Smooth muscle cell (in vitro differentiated cells): ENCODE measurements around the gene EFNB2. TPM values are rescaled to one million over a fixed set of nuclear protein-coding genes. Genes with fewer than 3 reads are reported as not detected.
A peak's percentile ranks its signal among the peaks of the same experiment; 100 is the strongest.

Experiments used
- DNase-seq: peaks from one replicate; lab custom pipeline; 2025; ENCODE audit not compliant: unreplicated experiment; lab: John Stamatoyannopoulos, UW
- H2AFZ ChIP-seq: fragments of 200-600 bp; sonication (generic); 2 replicates; pipeline ENCODE4 v1.6.0; 2016; ENCODE audit warnings: antibody characterized with exemption, low read depth, mild to moderate bottlenecking
- H3F3A ChIP-seq: fragments of 200-600 bp; sonication (generic); 2 replicates; pipeline ENCODE4 v1.6.0; 2017; ENCODE audit warnings: antibody characterized with exemption, low read depth
- H3K27ac ChIP-seq: fragments of 200-600 bp; sonication (generic); 2 replicates; pipeline ENCODE4 v1.5.1; 2016; ENCODE audit warnings: low read depth, mild to moderate bottlenecking
- H3K27me3 ChIP-seq: fragments of 200-600 bp; sonication (generic); 2 replicates; pipeline ENCODE4 v1.6.1; 2016; ENCODE audit warnings: low read depth, mild to moderate bottlenecking
- H3K36me3 ChIP-seq: fragments of 200-600 bp; sonication (generic); 2 replicates; pipeline ENCODE4 v1.5.1; 2016; ENCODE audit warnings: low read depth
- H3K4me1 ChIP-seq: fragments of 200-600 bp; sonication (generic); 2 replicates; pipeline ENCODE4 v1.5.1; 2016; ENCODE audit warnings: low read depth
- H3K4me2 ChIP-seq: fragments of 200-600 bp; sonication (generic); 2 replicates; pipeline ENCODE4 v1.6.0; 2016; ENCODE audit warnings: mild to moderate bottlenecking
- H3K4me3 ChIP-seq: fragments of 200-600 bp; sonication (generic); 2 replicates; pipeline ENCODE4 v1.5.1; 2016; ENCODE audit warnings: mild to moderate bottlenecking
- H3K79me2 ChIP-seq: fragments of 200-600 bp; sonication (generic); 2 replicates; pipeline ENCODE4 v1.6.0; 2016; ENCODE audit warnings: low read depth, mild to moderate bottlenecking
- H3K9ac ChIP-seq: fragments of 200-600 bp; sonication (generic); 2 replicates; pipeline ENCODE4 v1.6.0; 2016; ENCODE audit warnings: low read depth
- H3K9me3 ChIP-seq: fragments of 200-600 bp; sonication (generic); replicated peaks from 2 replicates; pipeline ENCODE4 v1.5.1; 2016; ENCODE audit warnings: low read depth
- H4K20me1 ChIP-seq: fragments of 200-600 bp; sonication (generic); 2 replicates; pipeline ENCODE4 v1.6.0; 2016; ENCODE audit warnings: low read depth
- WGBS: methylation state at CpG from one replicate; pipeline ENCODE4 v1.1.7; 2016; ENCODE audit warnings: low lambda C conversion rate; 5-methylcytosine and 5-hydroxymethylcytosine counted together
- polyA plus RNA-seq: library from polyadenylated mRNA; unstranded; fragments of >200 nt; fragmentation: Nextera tagmentation; extraction: Ambion mirVana; gene quantifications from 2 replicates; pipeline ENCODE4 v1.2.1, GENCODE V29; 2016
- total RNA-seq: library from RNA; depleted of rRNA; stranded (reverse); fragments of >200 nt; gene quantifications from 2 replicates; pipeline ENCODE4 v1.2.3, GENCODE V29; 2014
- TF ChIP-seq, protein P1 (sequence below): fragments of 200-600 bp; sonication (generic); IDR thresholded peaks from 2 replicates; pipeline ENCODE4 v1.5.1; 2017; ENCODE audit warnings: borderline replicate concordance, mild to moderate bottlenecking, antibody characterized with exemption; ENCODE audit not compliant: insufficient read depth, poor library complexity, severe bottlenecking

The EFNB2 gene
- total and polyA plus RNA-seq, 2 experiments from 2014 or later: 15.5 to 42.0 TPM

DNA sequence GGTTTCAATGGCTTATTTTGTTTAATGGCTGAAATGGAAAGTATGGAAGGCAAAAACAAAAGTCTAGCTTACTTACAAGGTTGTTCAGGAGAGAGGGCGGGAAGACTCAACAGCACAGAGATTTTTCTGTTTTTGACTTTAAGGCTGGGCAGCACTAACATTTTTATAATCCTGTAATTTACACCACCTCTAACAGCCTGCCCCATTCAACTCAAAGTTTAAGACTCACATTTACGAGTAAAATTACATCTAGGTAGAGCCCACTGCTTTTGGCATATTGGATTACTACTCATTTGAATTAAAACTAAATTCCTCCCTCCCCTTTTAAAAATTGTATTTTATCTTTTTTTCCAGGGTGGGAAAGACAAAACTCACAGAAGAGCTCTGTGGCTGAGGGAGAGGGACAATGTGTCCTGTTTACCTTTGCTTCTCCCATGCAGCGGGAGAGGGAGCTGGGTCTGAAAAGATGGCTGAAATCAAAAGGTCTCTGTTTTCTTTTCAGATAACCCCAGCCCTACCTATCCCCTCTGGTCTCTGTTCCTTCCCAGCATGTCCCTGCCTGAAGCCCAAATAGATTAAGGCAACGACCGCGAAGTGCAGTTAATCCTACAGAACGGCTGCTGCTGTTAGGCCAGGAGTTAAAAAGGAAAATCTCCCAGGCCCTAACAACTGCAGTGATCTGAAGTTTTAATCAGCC is 6.6 kb downstream of the EFNB2 start:
- peak overlapping the region; percentile 87 for H3K27ac ChIP-seq
- H4K20me1 ChIP-seq: peaks cover 32% of the 10 kb centered on the region
- WGBS: 39% methylated on average over 7 of the region's 7 CpGs
- H3K27me3 ChIP-seq: no peaks in the 10 kb centered on the region
- peaks cover 6% of the 10 kb centered on the region for H3F3A ChIP-seq
- peaks cover 98% of the 10 kb centered on the region for H3K79me2 ChIP-seq
- DNase-seq: no peak
- peak overlapping the region; percentile 72 for H3K9ac ChIP-seq
- TF ChIP-seq, protein P1, sequence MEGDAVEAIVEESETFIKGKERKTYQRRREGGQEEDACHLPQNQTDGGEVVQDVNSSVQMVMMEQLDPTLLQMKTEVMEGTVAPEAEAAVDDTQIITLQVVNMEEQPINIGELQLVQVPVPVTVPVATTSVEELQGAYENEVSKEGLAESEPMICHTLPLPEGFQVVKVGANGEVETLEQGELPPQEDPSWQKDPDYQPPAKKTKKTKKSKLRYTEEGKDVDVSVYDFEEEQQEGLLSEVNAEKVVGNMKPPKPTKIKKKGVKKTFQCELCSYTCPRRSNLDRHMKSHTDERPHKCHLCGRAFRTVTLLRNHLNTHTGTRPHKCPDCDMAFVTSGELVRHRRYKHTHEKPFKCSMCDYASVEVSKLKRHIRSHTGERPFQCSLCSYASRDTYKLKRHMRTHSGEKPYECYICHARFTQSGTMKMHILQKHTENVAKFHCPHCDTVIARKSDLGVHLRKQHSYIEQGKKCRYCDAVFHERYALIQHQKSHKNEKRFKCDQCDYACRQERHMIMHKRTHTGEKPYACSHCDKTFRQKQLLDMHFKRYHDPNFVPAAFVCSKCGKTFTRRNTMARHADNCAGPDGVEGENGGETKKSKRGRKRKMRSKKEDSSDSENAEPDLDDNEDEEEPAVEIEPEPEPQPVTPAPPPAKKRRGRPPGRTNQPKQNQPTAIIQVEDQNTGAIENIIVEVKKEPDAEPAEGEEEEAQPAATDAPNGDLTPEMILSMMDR: no peak
- H2AFZ ChIP-seq: no peak overlapping the region
- H3K36me3 ChIP-seq: no peaks in the 10 kb centered on the region
- H3K4me1 ChIP-seq: peaks cover 63% of the 10 kb centered on the region
- peak overlapping the region; percentile 95 for H3K4me2 ChIP-seq
- H3K4me3 ChIP-seq: peak overlapping the region; percentile 84
- H3K9me3 ChIP-seq: no peaks in the 10 kb centered on the region

DNA sequence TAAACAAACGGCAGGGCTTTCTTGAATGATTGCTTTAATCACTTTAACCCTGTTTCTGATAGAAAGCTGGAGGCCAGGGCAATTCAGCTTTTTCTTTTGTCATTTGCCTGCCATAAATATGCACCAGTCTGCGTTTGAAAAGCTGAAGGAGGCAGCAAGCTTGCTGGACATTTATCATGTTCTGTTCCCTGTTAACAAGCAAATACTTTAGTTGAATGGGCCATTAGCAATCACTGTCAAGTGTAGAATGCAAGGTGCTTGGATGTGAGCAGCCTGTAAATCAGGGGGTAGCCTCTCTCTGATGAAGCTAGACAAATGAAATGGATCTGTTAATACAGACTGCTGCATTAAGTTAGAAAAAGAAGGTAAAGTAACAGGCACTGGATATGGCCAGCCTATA is 7.6 kb downstream of the EFNB2 start:
- Histone ChIP-seq H3K4me2 (no peak overlapping the region), H3K36me3 (no peaks in the 10 kb centered on the region), H3K4me3 (no peak overlapping the region), H3K27ac (peak overlapping the region; percentile 87), H4K20me1 (peaks cover 27% of the 10 kb centered on the region), H3K27me3 (no peaks in the 10 kb centered on the region), H3K79me2 (peaks cover 99% of the 10 kb centered on the region), H3K9ac (no peak overlapping the region), H3K4me1 (peaks cover 67% of the 10 kb centered on the region), H3K9me3 (no peaks in the 10 kb centered on the region), H3F3A (no peaks in the 10 kb centered on the region), H2AFZ (no peak overlapping the region)
- 44% methylated on average over 2 of the region's 2 CpGs for WGBS
- TF ChIP-seq, protein P1: no peak
- DNase-seq: no peak

DNA sequence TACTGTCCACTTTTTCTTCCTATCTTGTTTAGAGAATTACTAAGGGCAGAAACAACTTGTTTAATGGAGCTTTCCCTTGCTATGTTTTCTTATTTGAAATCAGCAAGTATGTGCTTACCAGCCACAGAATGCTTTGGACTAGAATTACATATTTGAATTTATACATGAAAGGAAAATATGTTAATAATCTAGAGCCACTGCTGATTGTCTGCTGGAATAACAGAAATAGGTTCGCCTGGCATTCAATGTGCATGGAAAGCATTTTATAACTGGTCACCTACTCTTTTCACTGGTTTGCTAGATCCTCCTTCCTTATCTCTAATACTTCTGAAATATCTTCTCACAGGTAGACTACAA is 8.0 kb downstream of the EFNB2 start:
- Histone ChIP-seq H2AFZ (no peak overlapping the region), H3K4me2 (no peak overlapping the region)
- TF ChIP-seq, protein P1: no peak

More for the DNA sequence above, 8.0 kb downstream of the EFNB2 start:
- Histone ChIP-seq H4K20me1 (peaks cover 27% of the 10 kb centered on the region), H3K36me3 (no peaks in the 10 kb centered on the region), H3K9ac (no peak overlapping the region), H3K9me3 (no peaks in the 10 kb centered on the region), H3K27me3 (no peaks in the 10 kb centered on the region), H3K27ac (peak overlapping the region; percentile 87), H3K4me1 (peaks cover 71% of the 10 kb centered on the region), H3K79me2 (peaks cover 99% of the 10 kb centered on the region), H3F3A (no peaks in the 10 kb centered on the region), H3K4me3 (no peak overlapping the region)
- DNase-seq: no peak
- WGBS: 79% methylated on average over 1 of the region's 1 CpG
